ENCODE measurements around the gene CCDC27.

The CCDC27 gene

GRCh38 chr1:3772027-3772714, 19.9 kb downstream of the CCDC27 start:
- no peak for TF ChIP-seq CTCF (IDR thresholded peaks at IDR 0.05; ENCODE audit: insufficient read depth, low read depth, low read length, missing control alignments)
- peak; percentile 83 for DNase-seq (ENCODE audit: low read depth)
- peak overlapping the region; percentile 44 for H3K4me3 ChIP-seq (ENCODE audit: low read length)

- no peak for DNase-seq (ENCODE audit: low read depth)
- peak within 1 kb of the TSS; percentile 44 for H3K4me3 ChIP-seq (ENCODE audit: low read length)
- no peak for TF ChIP-seq CTCF (IDR thresholded peaks at IDR 0.05; ENCODE audit: insufficient read depth, low read depth, low read length, missing control alignments)
These were observed 20.7 kb downstream of the CCDC27 start, which contains the start of gene SMIM1 for GRCh38 chr1:3772715-3773571. Gene SMIM1 (plus strand): TSS chr1:3772749. CDS start chr1:3775374, 2,625 bp downstream.

GRCh38 chr1:3773572-3774275, 21.5 kb downstream of the CCDC27 start:
- no peak overlapping the region for H3K4me3 ChIP-seq (ENCODE audit: low read length)

GRCh38 chr1:3774276-3774945, 22.2 kb downstream of the CCDC27 start:
- H3K4me3 ChIP-seq (ENCODE audit: low read length): no peak overlapping the region
- no peak for TF ChIP-seq CTCF (IDR thresholded peaks at IDR 0.05; ENCODE audit: insufficient read depth, low read depth, low read length, missing control alignments)
- DNase-seq (ENCODE audit: low read depth): no peak

More at GRCh38 chr1:3773572-3774275, 21.5 kb downstream of the CCDC27 start:
- no peak for TF ChIP-seq CTCF (IDR thresholded peaks at IDR 0.05; ENCODE audit: insufficient read depth, low read depth, low read length, missing control alignments)
- DNase-seq (ENCODE audit: low read depth): no peak

- no peak for DNase-seq (ENCODE audit: low read depth)
- TF ChIP-seq CTCF (IDR thresholded peaks at IDR 0.05; ENCODE audit: insufficient read depth, low read depth, low read length, missing control alignments): no peak
- no peak overlapping the region for H3K4me3 ChIP-seq (ENCODE audit: low read length)
These were observed 22.8 kb downstream of the CCDC27 start for GRCh38 chr1:3774946-3775489.
